ENCODE results near the gene ACIN1. TPM values are rescaled to one million over a fixed set of nuclear protein-coding genes. Genes with fewer than 3 reads are reported as not detected.

The ACIN1 gene
- total and polyA plus RNA-seq, 9 of the 15 experiments (the other 6 are each of a cell fraction or from before 2014, with no cell fraction given), result 5.0 to 196 (median 129) TPM

DNA sequence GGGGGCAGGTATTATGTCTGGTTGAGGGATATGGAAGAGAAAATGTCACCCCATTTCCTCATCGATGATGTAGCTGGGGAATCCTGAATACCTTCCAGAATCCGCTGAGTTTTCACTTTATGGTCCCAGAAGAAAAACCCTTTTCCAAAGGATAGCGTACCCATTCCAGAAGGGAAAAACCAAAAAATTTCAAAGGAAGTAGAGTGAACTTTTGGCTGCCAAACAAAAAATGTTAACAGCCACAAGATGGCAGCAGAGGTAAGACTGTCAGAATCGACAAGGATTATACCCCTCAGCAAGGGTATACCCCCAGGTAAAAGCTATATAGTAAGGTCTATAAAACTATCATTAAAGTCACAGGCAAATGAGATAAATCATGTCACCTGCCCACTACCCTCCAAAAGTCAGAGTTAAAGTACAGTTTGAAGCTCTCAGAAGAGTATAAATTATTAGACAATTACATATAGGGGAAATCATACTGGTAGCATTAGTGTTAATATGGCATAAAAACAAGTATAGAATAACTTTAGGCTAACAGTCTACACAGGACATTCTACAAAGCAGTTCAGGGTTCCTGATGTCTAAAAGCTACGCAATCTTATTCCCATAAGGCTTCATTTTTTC lies 18.0 kb downstream of the ACIN1 start:
- no peak overlapping the region for H3K4me3 ChIP-seq
- FAIRE-seq, result peak; percentile 23
- intact Hi-C loops (cut with micrococcal nuclease), result no loop called here
- TF ChIP-seq SMAD4 (CRISPR knock-in tag; conservative IDR thresholded peaks at IDR 0.05), result no peak
- TF ChIP-seq ZNF444 (CRISPR knock-in tag; IDR thresholded peaks at IDR 0.05), result no peak
- TF ChIP-seq ZNF57 (CRISPR knock-in tag; IDR thresholded peaks at IDR 0.05), result no peak
- no peak for TF ChIP-seq POLR2AphosphoS2 (IDR thresholded peaks at IDR 0.05; ENCODE audit: low read length)
- no peak for TF ChIP-seq ILF3 (IDR thresholded peaks at IDR 0.05; ENCODE audit: borderline replicate concordance)
- 0 out of 2 replicates have a peak, but pooled peaks have one; percentile 21 for TF ChIP-seq SMC3 (conservative IDR thresholded peaks at IDR 0.05; ENCODE audit: insufficient read depth, low read depth, low read length)
- TF ChIP-seq E2F3 (CRISPR knock-in tag; IDR thresholded peaks at IDR 0.05), result no peak
- TF ChIP-seq GATAD2A (IDR thresholded peaks at IDR 0.05), result no peak
- TF ChIP-seq, protein P1, sequence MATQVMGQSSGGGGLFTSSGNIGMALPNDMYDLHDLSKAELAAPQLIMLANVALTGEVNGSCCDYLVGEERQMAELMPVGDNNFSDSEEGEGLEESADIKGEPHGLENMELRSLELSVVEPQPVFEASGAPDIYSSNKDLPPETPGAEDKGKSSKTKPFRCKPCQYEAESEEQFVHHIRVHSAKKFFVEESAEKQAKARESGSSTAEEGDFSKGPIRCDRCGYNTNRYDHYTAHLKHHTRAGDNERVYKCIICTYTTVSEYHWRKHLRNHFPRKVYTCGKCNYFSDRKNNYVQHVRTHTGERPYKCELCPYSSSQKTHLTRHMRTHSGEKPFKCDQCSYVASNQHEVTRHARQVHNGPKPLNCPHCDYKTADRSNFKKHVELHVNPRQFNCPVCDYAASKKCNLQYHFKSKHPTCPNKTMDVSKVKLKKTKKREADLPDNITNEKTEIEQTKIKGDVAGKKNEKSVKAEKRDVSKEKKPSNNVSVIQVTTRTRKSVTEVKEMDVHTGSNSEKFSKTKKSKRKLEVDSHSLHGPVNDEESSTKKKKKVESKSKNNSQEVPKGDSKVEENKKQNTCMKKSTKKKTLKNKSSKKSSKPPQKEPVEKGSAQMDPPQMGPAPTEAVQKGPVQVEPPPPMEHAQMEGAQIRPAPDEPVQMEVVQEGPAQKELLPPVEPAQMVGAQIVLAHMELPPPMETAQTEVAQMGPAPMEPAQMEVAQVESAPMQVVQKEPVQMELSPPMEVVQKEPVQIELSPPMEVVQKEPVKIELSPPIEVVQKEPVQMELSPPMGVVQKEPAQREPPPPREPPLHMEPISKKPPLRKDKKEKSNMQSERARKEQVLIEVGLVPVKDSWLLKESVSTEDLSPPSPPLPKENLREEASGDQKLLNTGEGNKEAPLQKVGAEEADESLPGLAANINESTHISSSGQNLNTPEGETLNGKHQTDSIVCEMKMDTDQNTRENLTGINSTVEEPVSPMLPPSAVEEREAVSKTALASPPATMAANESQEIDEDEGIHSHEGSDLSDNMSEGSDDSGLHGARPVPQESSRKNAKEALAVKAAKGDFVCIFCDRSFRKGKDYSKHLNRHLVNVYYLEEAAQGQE (IDR thresholded peaks at IDR 0.05; ENCODE audit: borderline replicate concordance), result peak; percentile 30; the same call in 1 of the 2 replicates
- TF ChIP-seq, protein P1 (CRISPR knock-in tag; IDR thresholded peaks at IDR 0.05; ENCODE audit: low read depth), result no peak
- no peak for TF ChIP-seq MCM3 (IDR thresholded peaks at IDR 0.05)
- no peak for TF ChIP-seq ZNF551 (CRISPR knock-in tag; IDR thresholded peaks at IDR 0.05)
- no peak for TF ChIP-seq NR2C1 (IDR thresholded peaks at IDR 0.05)
- no peak for TF ChIP-seq NR2C1 (tag; IDR thresholded peaks at IDR 0.05)

More for the DNA sequence above, 18.0 kb downstream of the ACIN1 start:
- Histone ChIP-seq H4K20me1 (replicated peaks; ENCODE audit: control insufficient read depth, insufficient read depth, low read length) (no peaks in the 10 kb centered on the region), H3K9me3 (replicated peaks; ENCODE audit: control insufficient read depth, insufficient read depth, low read depth, low read length) (no peaks in the 10 kb centered on the region), H3K9ac (ENCODE audit: insufficient read depth in 1 of 2, low read depth in 2 of 2, low read length in 2 of 2) (no peak overlapping the region), H2AFZ (ENCODE audit: low read depth, low read length) (no peak overlapping the region), H3K4me2 (ENCODE audit: insufficient read depth, low read length) (no peak overlapping the region), H3K4me1 (replicated peaks in 1 of 2; ENCODE audit: control insufficient read depth in 2 of 2, insufficient read depth in 2 of 2, low read length in 2 of 2) (peaks cover 17 to 40% of the 10 kb centered on the region in 2 experiments), H3K27me3 (ENCODE audit: control insufficient read depth in 2 of 2, insufficient read depth in 2 of 2, low read length in 2 of 2) (no peaks in the 10 kb centered on the region), H3K27ac (ENCODE audit: extremely low read depth, low read depth, low read length) (no peak overlapping the region), H3K9me1 (ENCODE audit: control insufficient read depth, insufficient read depth, low read length) (no peaks in the 10 kb centered on the region), H3K79me2 (ENCODE audit: control insufficient read depth, insufficient read depth, low read length) (peaks cover 15% of the 10 kb centered on the region), H3K36me3 (ENCODE audit: control insufficient read depth, insufficient read depth, low read length) (peaks cover 93% of the 10 kb centered on the region)
- in situ Hi-C loops (cut with MboI), result no loop called here
- BruUV-seq (replicated peaks), result no TSS peak
- peak; percentile 30; the same call in 2 of the 3 replicates for ATAC-seq
- 68% methylated on average over 5 of the region's 5 CpGs for WGBS (ENCODE audit: insufficient coverage, low coverage, missing lambda C conversion rate)
- CTCF ChIA-PET (ENCODE audit: low intra/inter-chr PET ratio), result interaction anchor here (0.8 to 3.2 kb wide), 2 partner anchors 18 to 32 kb away, joined by 5 to 25 read pairs; partner anchors contain the start of genes ACIN1 and C14orf119
- peak in 1 of 4 experiments; percentile 59 for DNase-seq (ENCODE audit: extremely low read depth in 1 of 4, low spot score in 3 of 4)
- POLR2A ChIA-PET, result interaction anchor here (0.5 to 2.2 kb wide), 6 partner anchors 9 to 378 kb away, joined by 4 to 20 read pairs (median 4); partner anchors contain the start of genes ACIN1, C14orf119 and HAUS4

Data from K562 (cell line).